GM18519 (cell line): ENCODE data around the gene TRIM62.

Source experiments
- ATAC-seq: cut with Tn5 transposase; IDR thresholded peaks from one replicate; pipeline ENCODE4 v1.9.1; 2021; ENCODE audit warnings: mild to moderate bottlenecking, moderate library complexity; ENCODE audit not compliant: unreplicated experiment, low FRiP score

Gene TRIM62

DNA sequence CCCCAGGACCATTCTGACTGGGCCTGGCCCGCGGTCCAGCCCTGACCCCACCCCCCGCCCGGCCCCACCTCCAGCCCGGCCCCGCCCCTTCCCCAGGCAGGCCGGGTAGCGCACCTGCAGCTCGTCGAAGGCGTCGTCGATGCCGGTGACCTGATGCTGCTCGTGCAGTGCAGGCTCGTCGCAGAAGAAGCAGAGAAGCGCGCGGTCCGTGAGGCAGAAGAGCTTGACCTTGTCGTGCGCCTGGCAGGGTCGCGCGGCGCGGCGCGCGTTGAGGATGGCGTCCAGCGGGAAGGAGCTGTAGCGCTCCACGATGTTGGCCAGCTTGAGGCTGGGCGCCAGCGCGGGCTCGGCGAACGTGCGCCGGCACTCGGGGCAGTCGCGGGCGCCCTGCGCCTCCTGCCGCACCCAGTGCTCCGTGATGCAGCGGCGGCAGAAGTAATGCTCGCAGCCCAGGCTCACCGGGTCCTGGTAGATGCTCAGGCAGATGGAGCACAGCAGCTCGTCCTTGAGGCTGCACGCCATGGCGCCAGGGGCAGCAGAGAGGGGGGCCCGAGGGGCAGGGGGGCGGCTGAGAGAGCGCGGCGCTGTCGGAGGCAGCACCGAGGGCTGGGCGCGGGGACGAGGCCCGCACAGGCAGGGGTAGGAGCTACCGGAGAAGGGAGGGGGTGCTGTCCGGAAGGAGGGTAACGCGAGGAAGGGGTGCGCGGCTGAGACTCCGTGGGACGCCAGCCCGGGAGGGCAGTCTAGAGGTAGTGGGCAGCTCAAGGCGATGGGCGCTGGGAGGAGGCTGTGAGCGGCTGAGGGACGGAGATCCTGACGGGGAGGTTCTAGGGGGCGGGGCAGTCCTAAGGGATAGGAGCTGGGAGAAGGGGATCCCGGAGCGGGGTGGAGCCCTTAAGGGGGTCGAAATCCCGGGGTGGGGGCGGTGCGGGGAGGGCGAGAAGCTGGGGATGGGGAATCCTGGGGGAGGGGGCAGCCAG lies 642 bp downstream of the TRIM62 start:
- ATAC-seq = peak; percentile 59

DNA sequence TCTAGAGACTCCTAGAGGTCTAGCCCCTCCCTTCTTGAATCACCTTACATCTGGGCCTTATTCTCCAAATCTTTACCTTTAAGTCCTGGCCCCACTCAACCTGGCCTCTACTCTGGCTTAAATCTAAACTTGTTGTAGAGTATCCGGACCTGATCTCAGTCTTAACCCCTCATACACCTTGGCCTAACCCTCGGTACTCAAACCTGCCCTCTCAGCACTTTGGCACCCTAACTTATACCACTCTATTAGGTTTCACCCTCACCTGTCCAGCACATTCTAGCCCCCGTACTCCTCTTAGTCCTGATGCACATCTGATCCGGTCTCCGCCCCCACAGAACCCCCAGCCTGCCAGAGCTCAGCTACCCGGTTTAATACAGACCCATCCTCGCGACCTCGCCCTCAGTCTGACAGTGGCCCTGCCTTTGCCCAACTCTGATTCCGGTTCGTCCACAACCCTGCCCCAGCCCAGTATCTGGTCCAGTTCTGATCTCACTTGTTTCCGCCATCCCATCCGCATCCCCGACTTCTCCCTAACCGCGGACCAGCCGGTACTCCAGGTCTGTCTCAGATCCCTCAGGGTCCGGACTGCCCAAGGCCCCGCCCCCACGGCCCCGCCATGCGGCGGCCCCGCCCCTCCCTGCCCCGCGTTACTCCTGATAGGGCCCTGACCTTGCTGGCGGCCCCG lies 1.5 kb downstream of the TRIM62 start:
- ATAC-seq = no peak

DNA sequence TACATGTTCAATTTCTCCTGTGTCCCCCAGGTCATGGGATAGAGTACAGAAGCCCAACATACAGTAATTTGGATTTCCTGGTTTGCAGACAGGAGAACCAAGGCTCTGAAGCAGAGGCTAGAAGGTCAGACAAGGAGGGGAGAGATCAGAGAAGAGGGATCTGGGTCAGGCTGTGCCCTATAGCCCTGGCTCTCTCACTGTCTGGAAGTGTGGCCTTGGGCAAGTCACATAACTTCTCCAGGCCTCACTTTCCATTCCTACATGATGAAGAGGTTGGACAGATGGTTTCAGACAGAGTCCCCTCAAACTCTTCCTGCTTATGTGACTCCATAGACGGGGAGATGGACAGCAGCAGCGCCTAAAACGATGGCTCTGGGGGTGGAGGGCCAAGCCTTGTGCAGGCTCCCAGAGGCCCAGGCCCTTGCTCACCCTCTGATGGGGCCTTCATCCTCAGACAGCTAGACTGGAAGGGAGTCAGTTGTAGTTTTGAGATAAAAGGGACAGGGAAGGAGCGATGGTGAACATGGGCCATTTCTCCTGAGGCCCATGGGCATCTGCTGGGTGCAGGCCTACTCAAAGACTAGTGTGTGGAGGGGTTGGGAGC lies 2.9 kb downstream of the TRIM62 start:
- ATAC-seq = no peak

DNA sequence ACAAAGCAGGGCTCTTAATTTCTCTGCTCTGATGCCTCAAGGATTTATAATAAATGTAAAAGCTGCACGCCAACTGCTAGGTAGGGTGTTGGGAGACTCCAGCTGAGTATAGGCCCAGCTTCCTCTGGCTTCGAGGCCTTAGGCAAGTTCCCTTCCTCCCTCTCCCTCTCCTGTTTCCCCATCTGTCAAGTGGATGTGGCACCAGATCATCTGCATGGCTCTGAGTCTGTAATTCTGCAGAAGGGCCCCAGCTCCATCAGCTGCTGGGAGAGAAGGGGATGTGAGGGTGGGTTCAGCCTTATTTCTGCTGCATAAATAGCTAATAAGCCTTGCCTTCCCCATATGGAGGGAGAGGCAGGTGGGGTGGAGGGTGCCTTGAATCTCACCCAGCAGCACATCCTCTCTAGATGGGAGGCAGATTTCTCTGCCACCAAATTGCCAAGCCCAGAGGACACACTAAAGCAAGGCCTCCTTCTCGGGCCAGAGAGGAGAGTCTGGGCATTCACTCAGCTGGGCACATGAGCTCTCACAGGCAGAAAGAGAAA lies 3.8 kb downstream of the TRIM62 start:
- ATAC-seq = no peak

DNA sequence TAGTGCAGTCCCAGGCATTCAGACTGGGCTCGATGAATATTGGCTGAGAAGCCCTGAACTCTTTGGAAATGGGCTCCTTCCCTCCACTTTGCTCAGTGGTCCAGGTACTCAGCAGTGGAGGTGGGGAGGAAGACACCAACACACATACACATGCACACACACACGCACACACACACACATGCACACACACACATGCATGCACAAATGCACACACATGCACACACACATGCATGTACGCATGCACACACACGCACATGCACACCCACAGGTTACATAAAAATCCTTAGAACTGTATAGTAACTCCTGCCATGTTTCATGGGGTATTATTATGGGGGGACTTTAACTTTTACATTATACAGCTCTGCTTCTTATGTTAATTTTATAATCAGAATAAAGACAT lies 5.0 kb downstream of the TRIM62 start:
- no peak for ATAC-seq

DNA sequence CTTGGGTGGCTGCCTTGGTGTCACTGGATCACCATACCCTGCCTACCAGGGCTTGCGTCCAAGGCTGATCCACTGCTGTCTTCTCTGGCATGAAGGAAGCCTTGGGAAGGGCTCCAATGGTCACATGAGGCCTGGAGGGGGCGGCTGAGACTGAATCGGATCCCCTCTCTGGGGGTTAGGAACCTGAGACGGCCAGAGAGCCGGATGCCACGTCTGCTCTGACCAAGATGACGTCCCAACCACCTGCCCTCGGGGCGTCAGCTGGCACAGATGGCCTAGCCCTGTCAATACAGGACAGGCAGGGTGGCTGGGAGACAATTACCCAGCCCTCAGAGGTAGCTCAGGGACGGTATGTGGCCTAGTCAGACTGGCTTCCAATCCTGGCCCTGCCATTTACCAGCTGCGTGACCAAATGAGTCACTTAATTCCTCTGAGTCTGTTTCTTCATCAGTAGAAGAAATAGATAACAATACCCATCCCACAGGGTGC lies 5.4 kb downstream of the TRIM62 start:
- no peak for ATAC-seq

DNA sequence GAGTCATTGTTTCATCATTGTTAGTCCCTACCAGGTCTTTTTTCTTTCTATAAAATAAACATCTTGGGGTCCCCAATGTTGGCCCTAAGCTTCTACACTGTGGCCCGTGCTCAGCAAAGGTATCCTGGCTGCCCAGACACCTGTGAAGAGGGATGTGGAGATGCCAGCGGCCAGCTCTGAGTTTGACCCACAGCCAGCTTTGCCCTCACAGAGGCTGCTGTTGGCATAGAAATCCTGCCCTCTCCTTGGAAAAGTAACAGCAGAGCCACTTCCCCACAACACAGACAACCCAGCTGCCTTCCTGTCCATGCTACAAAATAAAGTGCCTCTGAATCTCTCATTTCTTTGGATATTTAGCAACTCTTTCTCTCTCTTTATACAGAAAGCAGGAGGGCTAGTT lies 6.0 kb downstream of the TRIM62 start:
- ATAC-seq = no peak

DNA sequence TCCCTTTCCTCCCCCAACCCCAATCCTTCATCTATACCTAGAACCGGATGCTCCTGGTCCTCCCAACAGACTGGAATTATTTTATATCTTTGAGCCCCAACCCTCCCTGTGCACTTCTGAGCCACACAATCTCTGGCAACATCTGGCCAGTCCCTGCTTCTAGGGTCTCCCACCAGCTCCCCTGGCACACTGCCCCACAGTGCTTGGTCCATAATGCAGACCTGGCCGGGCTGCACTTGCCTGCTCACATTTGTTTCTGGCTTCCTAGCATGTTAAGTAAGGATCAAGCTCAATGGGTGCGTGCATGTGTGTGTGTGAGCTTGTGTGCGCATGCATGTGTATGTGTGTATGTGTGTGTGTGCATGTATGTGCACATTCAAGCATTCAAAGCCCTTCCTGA lies 8.8 kb downstream of the TRIM62 start:
- no peak for ATAC-seq

DNA sequence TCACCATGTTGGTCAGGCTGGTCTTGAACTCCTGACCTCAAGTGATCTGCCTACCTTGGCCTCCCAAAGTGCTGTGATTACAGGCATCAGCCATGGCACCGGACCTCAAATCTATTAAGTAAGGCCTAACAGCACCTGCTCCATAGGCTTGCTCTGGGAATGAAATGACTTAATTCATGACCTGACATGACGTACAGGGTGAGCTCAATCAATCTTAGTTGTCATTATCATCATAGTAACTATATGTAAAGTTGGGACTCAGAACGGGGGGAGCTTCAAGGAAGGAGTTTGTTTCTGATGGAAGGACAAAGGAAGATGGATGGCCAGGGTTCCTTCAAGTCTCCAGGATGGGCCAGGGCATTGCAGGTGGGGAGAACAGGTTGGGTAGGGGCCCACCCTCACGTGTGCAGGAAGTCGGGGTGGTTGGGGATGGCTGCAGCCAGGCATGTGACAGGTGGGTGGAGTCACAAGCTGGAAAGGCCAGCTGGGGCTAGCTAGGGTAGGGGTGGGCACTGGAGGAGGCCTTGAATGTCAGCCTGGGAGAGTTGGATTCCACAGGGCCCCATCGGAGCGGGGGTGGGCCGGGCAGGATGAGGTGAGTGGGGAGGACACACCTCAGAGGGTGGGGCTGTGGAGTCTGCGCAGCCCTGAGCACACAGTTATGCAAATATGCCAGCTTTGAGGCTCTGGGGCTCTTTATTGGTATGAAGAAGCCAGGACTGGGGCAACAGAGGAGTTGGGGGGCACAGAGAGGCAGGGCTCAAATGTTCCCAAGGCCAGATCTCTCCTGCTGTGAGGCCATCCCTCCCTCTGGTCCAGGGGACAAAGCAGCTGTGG lies 9.6 kb downstream of the TRIM62 start:
- ATAC-seq = no peak

DNA sequence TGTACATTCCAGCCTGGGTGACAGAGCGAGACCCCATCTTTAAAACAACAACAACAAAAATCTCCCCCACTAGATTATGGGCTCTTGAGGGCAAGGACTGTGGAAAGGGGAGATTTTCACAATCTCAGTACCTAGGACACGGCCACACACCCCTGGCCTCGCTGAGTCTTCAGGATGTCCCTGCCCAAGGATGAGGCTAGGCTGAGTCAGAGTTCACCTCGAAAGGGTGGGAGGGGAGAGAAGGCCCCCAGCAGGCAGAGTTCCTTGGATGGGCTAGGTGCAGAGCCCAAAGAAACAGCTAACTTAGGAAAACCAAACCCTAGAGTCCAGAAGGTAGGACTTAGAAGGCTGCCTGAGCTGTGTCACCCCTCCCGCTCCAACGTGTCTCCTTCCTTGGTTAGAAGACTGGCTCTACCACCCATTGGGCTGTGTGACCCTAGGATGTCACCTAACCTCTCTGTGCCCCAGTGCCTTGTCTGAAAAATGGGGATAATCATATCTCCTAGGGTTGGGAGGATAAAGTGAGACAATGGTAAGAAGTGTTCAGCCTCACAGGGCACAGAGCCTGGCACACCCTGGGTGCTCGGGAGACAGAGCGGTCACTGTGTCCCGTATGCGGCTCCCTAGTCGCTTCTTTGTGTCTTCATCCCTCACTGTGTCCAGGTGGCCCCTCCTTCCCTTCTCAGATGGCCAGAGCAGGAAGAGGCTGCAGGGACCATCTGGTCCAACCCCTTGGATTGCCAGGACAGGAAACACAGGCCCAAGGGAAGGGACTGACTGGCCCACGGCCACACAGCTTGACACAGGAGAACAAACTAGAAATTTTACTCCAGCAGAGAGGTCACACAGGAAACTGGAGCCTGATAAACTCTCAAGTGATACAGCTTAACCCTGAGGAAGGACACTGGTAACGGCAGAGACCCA lies 11.2 kb downstream of the TRIM62 start:
- ATAC-seq = no peak

DNA sequence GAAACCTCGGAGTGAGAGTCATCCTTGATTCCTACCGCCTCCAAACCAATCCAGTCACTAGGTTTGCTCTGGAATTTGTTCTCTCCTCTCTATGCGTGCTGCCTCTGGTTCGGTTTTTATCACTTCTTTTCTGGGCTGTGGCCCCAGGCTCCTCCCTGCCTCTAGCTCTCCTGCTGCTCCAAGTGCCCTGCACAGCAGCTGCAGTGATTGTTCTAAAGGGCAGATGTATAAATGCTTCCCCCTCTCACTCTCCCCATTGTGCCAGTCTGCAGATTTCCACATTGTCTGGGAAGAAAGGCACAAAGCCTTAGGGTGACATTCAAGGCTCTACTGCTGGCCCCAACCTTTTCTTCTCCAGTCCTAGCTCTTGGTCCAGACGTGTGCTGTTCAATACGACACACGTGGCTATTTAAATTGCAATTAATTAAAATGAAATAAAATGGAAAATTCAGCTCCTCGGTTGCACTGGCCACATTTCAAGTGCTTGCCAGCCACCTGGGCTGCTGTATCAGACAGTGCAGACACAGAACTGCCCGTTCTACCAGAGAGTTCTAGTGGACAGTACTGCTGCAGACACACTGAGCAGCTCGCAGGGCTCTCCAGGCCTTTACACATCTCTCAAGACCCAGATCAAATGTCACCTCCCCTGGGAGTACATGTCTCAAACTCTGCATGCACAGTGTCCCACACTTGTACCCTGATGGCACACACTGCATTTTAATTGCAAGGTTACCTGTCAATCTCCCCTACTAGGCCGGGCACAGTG lies 12.4 kb downstream of the TRIM62 start:
- no peak for ATAC-seq

DNA sequence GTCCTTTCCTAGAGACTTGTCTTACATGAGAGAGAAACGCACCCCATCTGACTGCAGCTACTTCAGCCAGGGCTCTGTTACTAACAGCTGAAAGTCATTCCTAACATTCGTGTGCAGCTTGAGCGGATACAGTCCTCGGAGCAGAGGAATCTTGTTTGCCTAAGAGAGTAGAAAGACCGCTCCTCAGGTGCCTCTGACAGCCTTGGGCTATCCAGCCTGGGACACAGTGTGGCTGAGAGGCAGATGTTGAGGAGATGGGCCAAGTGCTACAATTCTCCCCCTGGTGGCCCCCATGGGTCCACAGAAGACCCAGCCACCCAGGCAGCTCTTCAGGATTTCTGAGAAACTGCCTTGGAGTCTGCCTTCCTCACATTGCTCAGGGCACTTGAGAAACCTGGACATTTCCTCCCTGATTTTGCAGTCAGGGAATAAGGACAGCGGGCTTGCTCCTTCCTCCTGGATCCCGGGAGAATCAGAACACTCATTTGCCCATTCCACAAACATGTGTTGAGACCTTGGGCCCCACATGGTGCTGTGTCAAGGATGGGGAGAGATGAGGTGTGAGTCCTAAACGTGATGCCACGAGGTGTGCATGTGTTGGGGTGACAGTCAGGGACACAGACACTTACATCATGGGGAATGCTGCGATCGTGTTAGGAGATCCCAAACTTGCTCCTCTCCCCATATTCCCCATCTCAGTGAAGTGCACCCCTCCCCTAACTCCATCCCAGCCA lies 13.1 kb downstream of the TRIM62 start:
- ATAC-seq = no peak

DNA sequence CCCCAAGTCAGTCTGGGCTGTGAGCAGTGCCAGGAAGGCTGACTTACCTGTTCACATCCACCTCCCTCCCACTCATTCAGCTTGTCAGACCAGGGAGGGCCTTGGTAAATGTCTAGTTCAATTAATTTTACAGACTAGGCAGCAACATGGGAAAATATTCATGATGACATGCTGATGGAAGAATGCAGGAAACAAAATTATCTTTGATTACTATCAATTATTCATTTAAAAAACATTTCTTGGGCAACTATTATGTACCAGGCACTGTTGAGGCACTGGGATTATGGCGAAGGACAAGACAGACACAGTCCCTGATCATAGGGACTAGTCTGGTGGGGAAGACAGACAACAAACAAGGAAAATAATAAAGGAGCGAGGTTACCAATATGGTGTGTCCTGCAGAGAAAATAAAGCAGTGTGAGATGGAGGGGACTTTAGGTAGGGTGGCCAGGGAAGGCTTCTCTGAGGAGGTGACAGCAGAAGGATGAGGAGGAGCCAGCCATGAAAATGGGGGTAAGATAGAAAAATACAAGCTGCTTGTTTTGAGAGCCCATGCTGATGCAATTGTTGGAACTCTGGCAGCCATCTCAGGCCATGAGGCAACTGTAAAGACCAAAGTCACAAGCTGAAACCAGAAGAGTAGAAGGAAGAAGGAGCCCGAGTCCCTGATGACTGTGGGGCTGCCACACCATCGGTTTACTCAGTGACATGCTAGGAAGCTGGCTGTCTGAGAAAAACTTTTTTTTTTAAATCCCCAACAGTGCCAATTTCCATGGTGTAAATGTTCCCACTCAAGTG lies 14.0 kb downstream of the TRIM62 start:
- ATAC-seq = no peak

DNA sequence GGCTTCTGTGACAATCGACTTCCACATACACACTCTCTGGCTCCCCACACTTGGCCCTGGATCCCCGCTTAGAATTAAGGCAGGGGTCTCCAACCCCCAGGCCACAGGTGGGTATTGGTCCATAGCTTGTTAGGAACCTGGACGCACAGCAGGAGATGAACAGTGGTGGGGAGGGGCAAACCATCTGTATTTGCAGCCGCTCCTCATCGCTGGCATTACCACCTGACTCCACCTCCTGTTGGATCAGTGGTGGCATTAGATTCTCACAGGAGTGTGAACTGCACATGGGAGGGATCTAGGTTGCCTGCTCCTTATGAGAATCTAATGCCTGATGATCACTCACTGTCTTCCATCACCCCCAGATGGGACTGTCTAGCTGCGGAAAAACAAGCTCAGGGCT lies 16.0 kb downstream of the TRIM62 start:
- ATAC-seq = no peak

DNA sequence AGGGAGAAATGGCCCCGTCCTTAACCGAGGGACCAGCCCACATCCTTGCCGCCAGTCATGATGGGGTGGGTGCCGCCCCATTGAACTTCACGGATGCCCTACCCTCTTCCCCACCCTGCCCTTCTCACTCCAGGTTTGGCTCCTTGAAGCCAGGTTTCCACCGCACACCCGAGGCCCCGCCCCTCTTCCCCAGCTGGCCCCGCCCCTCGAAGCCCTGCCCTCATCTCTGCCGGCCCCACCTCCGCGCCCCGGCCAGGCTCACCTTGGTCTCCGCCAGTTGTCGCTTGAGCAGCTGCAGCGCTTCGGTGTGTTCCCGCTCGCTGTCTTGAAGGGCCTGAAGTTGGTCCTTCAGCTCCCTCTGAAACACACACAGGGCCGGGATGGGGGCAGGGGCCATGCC lies 16.6 kb downstream of the TRIM62 start:
- ATAC-seq = no peak

DNA sequence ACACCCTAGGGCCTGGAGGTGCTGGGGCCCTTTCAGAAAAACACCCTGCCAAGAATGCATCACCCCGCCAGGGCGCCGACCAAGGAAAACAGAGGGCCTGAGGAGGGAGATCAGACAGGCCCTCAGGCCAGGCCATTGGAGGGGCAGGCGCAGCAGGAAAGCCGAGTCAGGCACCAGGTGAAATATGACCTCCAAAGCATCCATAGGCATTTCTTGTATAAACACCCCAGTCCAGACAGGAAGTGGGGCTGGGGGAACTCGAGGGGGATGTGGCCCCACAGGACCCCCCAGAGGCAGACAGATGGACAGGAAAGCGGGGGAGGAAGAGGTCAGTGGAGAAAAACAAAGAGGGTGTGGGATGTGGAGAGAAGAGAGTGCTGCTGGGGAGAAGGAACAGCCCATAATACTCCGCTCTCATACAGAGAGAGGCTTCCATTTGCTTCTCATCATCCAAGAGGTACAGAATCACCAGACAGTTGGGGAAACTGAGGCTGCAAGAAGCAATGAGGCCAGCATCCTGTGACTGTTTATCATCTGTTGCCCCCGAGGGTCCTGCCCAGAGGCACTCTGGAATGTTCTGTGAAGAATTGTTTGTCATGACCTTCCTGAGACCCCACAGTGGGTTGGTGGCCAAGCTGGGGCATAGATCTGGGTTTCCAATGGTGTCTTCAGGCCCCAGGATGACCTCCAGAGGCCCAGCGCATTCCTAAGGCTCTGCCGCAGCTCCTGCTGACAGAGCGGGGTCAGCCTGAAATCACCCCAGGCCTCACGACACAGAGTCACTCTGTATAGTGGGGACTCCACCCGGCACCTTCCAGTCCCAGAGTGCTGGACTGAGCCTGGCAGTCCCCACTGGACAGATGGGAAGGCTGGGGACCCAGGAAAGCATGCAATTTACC lies 18.0 kb downstream of the TRIM62 start:
- no peak for ATAC-seq
